T follicular helper cell (primary cell): ENCODE results near the gene IGF2BP2.
"Not testable (repeated sequence)": the region's sequence is repeated elsewhere in the genome, so short reads cannot be mapped to it uniquely, and the experiment has no call there.

Experiments used
- DNase-seq: peaks from one replicate; pipeline ENCODE4 v3.0.0-alpha.2; 2020; ENCODE audit warnings: low read depth

The IGF2BP2 gene

GRCh38 chr3:185711255-185711870 lies 113.5 kb downstream of the IGF2BP2 start:
- no peak for DNase-seq

DNA sequence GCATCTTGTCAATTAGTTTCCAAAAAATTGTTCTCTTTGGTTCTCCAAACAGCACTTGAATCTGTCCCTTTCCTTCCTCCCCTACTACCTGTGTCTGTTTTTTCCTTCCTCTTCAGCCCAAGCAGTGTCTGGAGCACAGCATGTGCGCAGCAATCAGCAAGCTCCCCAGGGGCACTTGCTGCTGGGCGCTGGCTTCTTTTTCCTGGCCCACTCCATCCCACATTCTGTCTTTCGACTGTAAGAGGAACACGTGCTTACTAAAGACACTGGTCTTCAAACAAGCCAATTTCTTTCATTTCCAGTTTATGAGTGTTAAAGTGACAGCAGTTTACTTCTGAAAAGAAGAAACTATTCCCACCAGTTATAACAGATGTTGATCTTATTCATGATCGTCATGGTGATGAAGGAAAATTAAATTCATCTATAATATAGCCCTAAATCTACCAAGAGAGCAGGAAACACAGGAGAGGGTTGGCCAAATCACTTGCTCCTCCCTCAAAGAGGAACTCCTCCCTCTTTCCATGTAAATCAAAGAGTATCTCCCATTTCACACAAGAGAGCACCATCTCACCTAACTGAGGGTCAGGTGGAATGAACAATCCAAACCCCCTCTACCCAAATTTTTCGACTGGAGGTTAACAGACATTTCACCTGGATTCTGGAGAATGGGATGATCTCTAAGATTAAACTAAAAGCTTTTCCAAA lies 115.4 kb downstream of the IGF2BP2 start:
- DNase-seq = no peak

DNA sequence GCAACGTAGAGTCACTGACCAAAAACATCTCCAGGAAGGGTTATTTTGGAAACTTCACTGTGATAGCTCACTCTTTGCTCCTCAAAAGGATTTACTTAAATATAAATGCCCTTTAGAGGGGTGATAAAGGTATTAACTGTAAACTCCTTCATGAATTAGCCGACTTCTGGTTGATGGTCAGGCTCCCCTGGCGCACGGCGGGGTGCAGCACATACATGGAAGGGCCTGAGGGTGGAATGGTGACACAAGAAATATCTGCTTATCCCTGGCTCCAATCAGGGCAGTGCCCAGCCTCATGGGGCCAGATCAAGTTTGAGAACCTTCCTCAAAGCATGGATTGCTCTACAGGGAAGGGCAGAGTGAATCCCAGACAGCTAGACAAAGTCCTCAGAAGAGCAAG lies 116.5 kb downstream of the IGF2BP2 start:
- no peak for DNase-seq

GRCh38 chr3:185705498-185705897 lies 119.3 kb downstream of the IGF2BP2 start:
- DNase-seq = no peak

DNA sequence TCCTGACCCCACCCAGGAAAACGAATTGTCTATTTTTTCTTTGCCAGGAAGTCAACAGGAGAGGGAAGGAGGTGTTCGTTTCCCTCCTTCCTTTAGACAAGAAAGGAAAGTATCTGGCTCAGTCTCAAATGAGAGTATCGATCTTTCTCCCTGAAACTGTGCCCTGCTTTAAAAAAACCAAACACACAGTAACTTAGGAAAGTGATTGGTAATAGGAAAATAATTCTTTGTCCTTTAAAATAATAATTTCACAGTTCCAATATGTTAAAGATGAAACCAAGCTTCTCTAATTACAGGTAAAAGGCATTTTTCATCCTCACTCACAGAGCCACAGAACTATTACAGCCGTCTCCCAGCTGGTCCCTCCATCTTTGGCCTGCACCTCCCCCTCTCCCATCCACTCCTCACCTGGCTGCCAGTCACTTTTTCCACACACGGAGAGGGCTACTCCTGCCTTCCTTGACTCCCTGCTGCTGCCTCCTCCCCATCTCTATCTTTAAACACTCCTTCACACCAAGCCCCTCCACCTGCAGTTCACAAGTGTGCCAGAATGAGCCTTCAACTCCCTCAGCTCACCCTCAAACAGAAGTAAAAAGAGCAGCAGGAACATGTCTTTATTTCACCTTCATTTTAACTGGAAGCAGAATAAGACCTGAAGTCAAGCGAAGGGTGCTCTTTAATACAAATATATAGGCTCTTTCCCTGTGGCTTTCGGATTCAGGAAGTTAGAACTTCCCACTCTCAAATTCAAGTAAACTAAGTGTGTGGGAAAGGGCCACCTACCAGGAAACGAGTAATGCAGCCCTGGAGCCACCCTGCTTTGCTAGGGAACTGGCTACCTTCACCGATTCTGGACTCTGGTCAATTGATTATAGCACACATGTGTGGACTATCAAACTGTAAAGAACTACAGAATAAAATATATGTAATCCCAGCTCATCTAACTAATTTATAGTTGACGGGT lies 122.3 kb downstream of the IGF2BP2 start:
- DNase-seq = no peak

GRCh38 chr3:185701611-185702261 lies 123.1 kb downstream of the IGF2BP2 start:
- DNase-seq = no peak

GRCh38 chr3:185699927-185700326 lies 124.9 kb downstream of the IGF2BP2 start:
- DNase-seq = no peak

- DNase-seq = not testable (repeated sequence)
Measured at GRCh38 chr3:185697228-185697627, 127.6 kb downstream of the IGF2BP2 start.

- DNase-seq = no peak
Measured at GRCh38 chr3:185696039-185696438, 128.8 kb downstream of the IGF2BP2 start.

DNA sequence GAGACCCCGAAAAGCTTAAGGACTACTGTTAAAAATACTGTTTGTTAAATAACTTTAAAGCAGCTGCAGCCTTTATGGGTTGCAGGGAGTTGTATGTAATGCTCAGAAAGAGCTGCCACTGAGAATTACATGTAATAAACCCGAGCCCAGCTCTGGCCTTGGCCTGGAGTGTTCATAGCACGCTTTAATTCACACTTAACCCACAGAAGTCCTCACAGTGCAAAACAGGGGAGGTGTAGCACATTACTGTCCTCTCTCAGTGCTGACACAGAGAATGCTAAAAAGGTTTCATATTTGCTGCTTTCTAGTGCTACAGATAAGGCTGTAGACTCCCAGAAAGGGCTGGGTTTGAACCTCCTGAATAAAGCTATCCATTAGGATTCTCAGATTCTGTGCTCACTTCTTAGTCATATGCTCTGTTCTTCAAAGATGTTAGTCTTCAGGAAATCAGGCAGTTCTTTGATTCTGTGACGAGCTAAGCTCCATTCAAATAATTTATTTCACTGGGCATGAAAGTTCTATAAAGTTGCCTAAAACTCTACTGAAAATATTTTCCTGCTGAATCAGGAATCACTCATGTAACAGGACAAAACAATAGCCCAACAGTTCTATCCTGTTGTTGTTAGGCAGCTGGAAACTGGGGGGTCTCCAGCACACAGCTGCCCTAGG lies 130.7 kb downstream of the IGF2BP2 start:
- DNase-seq = no peak

DNA sequence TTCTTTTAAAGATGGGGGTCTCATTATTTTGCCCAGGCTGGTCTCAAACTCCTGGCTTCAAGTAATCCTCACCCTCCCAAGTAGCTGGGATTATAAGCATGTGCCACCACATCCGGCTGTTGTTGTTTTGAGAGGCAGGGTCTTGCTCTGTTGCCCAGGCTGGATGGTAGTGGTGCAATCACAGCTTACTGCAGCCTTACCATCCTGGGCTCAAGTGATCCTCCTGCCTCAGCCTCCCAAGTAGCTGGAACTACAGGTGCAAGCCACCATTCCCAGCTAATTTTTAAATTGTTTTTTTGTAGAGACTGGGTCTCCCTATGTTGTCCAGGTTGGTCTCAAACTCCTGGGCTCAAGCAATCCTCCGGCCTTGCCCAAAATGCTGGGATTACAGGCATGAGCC lies 133.2 kb downstream of the IGF2BP2 start:
- DNase-seq = no peak

DNA sequence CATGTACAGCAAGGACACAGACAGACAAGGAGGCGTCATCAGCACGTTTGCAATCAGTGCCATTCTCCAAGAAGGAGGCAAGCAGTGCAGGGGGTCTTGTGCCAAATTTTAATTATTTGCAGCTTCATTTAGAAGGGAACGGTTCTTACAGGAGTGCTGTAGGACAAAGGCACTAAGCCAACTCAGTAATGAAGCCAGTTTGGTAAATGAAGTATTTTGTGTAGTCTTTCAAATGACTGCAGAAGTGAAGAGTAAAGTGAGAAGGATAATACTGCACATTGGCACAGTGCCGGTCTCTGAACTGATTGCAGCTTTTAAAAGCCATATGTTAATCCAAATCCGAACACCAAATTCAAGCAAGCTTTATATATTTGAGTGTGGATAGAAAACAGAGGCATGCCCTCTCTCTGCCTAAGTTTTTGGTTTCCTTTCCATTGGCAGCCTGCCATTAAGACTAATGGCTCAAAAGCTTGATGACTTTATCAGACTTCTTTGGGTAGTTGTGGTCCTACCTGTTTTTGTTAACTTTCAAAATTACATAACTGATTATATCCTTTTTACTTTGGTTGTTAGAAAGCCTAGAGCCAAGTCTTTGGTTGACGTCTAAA lies 137.5 kb downstream of the IGF2BP2 start:
- no peak for DNase-seq

GRCh38 chr3:185685231-185686035 lies 139.4 kb downstream of the IGF2BP2 start:
- no peak for DNase-seq

DNA sequence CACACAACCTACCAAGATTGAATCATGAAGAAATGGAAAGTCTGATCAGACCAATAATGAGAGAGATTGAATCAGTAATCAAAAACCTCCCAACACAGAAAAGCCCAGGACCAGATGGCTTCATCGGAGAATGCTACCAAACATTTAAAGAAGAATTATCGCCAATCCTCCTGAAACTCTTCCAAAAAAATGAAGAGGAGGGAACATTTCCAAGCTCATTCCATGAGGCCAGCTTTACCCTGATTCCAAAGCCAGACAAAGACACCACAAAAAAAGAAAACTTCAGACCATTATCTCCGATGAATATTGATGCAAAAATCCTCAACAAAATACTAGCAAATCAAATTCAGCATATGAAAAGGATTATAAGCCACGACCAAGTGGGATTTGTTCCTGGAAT lies 144.6 kb downstream of the IGF2BP2 start:
- no peak for DNase-seq

DNA sequence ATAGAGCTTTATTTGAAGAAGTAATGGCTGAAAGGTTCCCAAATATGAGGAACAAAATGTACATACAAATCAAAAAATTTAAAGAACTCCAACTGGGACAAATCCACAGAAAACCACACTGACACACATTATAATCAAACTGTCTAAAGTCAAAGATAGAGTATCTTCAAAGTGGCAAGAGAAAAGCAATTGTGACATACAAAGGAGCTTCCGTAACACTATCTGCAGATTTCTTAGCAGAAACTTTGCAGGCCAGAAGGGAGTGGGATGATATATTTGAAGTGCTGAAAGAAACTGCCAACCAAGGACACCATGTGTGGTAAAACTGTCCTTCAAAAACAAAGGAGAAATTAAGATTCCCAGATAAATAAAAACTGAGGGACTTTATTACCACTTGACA lies 146.8 kb downstream of the IGF2BP2 start:
- no peak for DNase-seq

GRCh38 chr3:185677146-185677829 lies 147.6 kb downstream of the IGF2BP2 start:
- DNase-seq = no peak

DNA sequence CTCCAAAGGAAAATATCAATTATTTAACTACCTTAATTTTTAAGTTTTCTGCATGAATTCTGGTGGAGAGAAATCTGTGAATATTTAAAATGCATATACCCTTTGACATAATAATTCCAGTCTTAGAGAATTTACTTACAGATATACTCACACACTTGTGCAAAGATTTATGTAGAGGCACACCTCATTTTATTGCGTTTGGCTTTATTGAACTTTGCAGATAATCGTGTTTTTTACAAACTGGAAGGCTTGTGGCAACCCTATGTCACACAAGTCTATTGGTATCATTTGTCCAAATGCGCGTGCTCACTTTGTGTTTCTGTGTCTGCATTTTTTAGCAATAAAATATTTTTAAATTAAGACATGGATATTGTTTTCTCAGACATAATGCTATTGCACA lies 157.3 kb downstream of the IGF2BP2 start:
- DNase-seq = no peak

DNA sequence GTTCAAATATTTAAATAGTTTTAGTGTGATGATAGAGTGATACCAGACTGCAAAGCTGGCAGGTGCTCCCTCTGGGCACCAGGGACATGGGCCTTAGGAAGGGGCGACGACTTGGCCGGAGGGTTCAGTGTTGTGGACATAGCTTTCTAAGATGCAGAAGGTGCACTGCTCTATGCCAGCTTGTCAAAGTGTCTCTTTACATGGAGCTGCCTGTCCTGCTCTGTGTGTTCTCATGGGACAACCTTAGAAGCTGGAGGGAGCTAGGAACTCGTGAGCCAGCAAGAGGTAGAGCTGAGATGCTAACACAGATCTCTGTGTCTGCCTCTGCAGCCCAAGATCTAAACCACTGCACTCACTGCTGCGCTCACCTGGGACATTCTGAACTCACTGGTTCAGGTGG lies 160.9 kb downstream of the IGF2BP2 start:
- DNase-seq = no peak

- no peak for DNase-seq
Measured at GRCh38 chr3:185661772-185662171, 163.1 kb downstream of the IGF2BP2 start.

DNA sequence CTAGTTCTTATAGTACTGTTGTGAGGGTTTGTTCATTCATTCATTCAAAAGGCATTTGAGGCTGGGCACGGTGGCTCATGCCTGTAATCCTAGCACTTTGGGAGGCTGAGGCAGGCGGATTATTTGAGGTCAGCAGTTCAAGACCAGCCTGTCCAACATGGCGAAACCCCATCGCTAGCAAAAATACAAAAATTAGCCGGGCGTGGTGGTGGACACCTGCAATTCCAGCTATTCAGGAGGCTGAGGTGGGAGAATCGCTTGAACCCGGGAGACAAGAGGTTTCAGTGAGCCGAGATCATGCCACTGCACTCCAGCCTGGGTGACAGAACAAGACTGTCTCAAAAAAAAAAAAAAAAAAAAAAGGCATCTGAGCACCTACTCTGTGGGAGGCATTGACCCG lies 163.5 kb downstream of the IGF2BP2 start:
- not testable (repeated sequence) for DNase-seq
